ENCODE data around the gene SPP1.
A peak's percentile ranks its signal among the peaks of the same experiment; 100 is the strongest.
"Not testable (repeated sequence)": the region's sequence is repeated elsewhere in the genome, so short reads cannot be mapped to it uniquely, and the experiment has no call there.

SPP1 gene

GRCh38 chr4:87995435-87995834, 19.9 kb downstream of the SPP1 start:
- no peak for DNase-seq

GRCh38 chr4:87999191-87999691, 23.7 kb downstream of the SPP1 start:
- DNase-seq, result not testable (repeated sequence)

- no peak for DNase-seq
These were observed 26.4 kb downstream of the SPP1 start for GRCh38 chr4:88001871-88002270.

GRCh38 chr4:88002786-88003185, 27.3 kb downstream of the SPP1 start:
- DNase-seq, result no peak

- DNase-seq, result no peak
These were observed 27.7 kb downstream of the SPP1 start for GRCh38 chr4:88003261-88003660.

GRCh38 chr4:88005076-88005475, 29.6 kb downstream of the SPP1 start:
- no peak for DNase-seq

GRCh38 chr4:88005946-88006345, 30.4 kb downstream of the SPP1 start:
- DNase-seq, result no peak

- no peak for DNase-seq
These were observed 31.4 kb downstream of the SPP1 start for GRCh38 chr4:88006956-88007303.

- DNase-seq, result peak; percentile 55
These were observed 32.0 kb downstream of the SPP1 start, which contains the start of gene PKD2 for GRCh38 chr4:88007304-88008121. Gene PKD2, plus strand, starts transcription at chr4:88007635. Its CDS starts 99 bp downstream, at chr4:88007734.

- peak; percentile 30 for DNase-seq
These were observed 32.7 kb downstream of the SPP1 start for GRCh38 chr4:88008122-88008742.

- no peak for DNase-seq
These were observed 33.2 kb downstream of the SPP1 start for GRCh38 chr4:88008743-88009171.

GRCh38 chr4:88009871-88010270, 34.4 kb downstream of the SPP1 start:
- DNase-seq, result no peak

GRCh38 chr4:88010966-88011365, 35.5 kb downstream of the SPP1 start:
- DNase-seq, result no peak

GRCh38 chr4:88012647-88013046, 37.1 kb downstream of the SPP1 start:
- DNase-seq, result no peak

GRCh38 chr4:88014386-88014905, 38.9 kb downstream of the SPP1 start:
- no peak for DNase-seq

GRCh38 chr4:88015659-88016295, 40.3 kb downstream of the SPP1 start:
- no peak for DNase-seq

GRCh38 chr4:88017516-88018297, 42.2 kb downstream of the SPP1 start:
- DNase-seq, result no peak

- DNase-seq, result no peak
These were observed 43.0 kb downstream of the SPP1 start for GRCh38 chr4:88018466-88018865.

- DNase-seq, result no peak
These were observed 46.3 kb downstream of the SPP1 start for GRCh38 chr4:88021824-88022223.

GRCh38 chr4:88022289-88022688, 46.8 kb downstream of the SPP1 start:
- DNase-seq, result no peak

- DNase-seq, result not testable (repeated sequence)
These were observed 50.6 kb downstream of the SPP1 start for GRCh38 chr4:88025868-88026661.
